ENCODE data around the gene TAF1.
A peak's percentile ranks its signal among the peaks of the same experiment; 100 is the strongest.
"Not testable (repeated sequence)": the region's sequence is repeated elsewhere in the genome, so short reads cannot be mapped to it uniquely, and the experiment has no call there.

Gene TAF1, protein sequence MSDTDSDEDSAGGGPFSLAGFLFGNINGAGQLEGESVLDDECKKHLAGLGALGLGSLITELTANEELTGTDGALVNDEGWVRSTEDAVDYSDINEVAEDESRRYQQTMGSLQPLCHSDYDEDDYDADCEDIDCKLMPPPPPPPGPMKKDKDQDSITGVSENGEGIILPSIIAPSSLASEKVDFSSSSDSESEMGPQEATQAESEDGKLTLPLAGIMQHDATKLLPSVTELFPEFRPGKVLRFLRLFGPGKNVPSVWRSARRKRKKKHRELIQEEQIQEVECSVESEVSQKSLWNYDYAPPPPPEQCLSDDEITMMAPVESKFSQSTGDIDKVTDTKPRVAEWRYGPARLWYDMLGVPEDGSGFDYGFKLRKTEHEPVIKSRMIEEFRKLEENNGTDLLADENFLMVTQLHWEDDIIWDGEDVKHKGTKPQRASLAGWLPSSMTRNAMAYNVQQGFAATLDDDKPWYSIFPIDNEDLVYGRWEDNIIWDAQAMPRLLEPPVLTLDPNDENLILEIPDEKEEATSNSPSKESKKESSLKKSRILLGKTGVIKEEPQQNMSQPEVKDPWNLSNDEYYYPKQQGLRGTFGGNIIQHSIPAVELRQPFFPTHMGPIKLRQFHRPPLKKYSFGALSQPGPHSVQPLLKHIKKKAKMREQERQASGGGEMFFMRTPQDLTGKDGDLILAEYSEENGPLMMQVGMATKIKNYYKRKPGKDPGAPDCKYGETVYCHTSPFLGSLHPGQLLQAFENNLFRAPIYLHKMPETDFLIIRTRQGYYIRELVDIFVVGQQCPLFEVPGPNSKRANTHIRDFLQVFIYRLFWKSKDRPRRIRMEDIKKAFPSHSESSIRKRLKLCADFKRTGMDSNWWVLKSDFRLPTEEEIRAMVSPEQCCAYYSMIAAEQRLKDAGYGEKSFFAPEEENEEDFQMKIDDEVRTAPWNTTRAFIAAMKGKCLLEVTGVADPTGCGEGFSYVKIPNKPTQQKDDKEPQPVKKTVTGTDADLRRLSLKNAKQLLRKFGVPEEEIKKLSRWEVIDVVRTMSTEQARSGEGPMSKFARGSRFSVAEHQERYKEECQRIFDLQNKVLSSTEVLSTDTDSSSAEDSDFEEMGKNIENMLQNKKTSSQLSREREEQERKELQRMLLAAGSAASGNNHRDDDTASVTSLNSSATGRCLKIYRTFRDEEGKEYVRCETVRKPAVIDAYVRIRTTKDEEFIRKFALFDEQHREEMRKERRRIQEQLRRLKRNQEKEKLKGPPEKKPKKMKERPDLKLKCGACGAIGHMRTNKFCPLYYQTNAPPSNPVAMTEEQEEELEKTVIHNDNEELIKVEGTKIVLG (N-terminal part only)

DNA sequence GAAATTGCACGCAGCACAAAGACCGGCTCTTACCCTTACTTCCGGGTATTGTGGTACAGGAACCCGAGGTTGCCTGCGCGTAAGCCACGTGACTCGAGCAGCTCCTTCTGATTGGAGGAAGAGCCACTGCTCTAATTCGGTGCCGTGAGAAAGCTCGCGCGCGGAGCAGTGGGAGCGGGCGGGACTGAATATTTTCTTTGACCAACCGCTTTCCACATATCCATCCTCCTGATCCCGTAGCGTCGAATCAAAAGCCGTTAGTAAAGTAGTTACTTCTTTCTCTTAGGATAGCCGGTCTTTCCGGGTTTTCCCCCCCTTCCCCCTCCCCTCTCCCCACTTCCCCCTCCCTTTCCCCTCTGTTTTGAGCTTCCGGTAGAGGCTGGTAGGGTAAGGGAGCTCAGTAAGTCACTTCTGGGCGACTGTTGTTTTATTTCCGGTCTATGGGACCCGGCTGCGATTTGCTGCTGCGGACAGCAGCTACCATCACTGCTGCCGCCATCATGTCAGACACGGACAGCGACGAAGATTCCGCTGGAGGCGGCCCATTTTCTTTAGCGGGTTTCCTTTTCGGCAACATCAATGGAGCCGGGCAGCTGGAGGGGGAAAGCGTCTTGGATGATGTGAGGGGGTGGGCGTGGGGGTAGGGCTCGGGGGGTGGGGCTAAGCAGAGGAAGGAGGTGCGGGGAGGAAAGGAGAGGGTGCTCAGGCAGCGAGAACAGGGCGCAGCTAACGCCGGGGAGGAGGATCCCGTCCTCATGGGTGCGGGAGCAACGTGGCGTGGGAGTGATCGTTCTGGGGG, at the start of gene TAF1:
TSS of gene TAF1 (plus strand) at position 483 of the 799 bp plus-strand sequence. CDS start at position 501, 18 bp downstream.
- peak; percentile 90 to 92 for DNase-seq

DNA sequence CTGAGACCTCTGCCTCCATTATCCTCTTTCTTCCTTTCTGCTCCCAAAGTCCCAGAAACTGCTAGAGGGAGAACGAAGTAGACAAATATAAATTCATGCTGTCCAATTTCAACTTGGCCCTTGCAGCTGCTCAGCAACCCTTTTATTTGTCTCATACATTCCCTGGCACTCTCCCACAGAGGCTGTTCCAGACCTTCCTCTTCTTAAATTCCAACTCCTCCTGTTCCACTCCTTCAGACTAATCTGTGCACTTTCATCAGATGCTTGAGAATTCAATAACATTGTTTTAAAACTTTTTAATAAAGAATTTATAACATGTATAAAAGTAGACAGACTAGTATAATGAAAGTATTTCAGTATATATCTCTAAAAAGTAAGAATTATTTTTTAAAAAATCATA, 49.2 kb upstream of the TAF1 start:
- not testable (repeated sequence) for DNase-seq

DNA sequence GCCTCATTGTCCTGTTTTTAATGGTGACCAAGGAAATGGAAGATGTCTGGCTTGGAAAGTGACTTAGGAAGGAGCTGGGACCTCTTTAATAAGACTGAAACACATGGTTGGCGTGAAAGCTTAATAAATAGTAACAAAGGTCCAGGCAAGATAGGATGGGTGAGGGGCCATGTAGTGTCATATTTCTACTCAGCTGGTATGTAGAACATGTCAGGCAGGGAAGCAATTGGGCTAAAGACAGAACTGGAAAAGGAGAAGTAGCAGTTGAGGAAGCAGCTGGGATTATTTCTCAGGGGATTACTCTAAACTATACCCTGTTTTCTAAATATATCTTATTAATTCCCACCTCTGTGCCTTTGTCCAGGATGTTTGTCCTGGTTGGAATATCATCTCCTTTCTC, 46.0 kb upstream of the TAF1 start:
- DNase-seq, result no peak

DNA sequence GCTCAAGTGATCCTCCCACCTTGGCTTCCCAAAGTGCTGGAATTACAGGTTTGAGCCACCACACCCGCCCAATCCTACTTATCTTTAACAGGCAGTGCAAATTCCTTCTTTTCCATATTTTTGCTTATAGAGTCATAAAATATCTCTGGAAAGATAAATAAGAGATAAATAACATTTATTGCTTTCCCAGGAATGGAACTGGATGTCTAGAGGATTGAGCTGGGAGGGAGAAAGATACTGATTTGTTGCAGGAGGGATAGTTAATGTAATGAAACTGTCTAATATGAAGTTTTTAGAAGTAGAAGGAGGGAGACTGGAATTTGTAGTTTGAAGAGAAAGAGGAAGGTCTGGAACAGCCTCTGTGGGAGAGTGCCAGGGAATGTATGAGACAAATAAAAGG, 44.4 kb upstream of the TAF1 start:
- no peak for DNase-seq

DNA sequence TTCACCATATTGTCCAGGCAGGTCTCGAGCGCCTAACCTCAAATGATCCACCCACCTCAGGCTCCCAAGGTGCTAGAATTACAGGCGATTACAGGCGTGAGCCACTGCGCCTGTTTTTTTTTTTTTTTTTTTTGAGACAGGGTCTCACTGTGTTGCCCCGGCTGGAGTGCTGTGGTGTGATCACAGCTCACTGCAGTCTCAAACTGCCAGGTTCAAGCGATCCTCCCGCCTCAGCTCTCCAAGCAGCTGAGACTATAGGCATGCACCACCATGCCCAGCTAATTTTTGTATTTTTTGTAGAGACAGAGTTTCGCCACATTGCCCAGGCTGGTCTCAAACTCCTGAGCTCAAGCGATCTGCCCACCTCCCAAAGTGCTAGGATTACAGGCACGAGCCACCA, 41.7 kb upstream of the TAF1 start:
- DNase-seq, result not testable (repeated sequence)

DNA sequence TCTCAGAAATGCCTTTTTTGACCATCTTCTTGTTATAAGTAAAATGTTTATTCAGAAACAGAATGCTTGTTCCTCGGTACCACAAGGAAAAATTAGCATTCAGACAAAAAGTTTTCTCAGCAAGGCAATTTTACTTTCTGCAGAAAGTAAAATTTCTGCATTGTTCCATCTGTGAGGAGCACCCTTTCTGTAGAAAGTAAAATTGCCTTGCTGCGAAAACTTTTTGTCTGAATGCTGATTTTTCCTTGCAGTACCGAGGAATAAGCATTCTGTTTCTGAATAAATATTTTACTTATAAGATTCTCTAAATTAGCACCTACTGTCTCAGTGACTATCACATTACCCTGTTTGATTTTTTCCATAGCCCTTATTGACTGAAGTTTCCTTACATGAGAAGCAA, 39.8 kb upstream of the TAF1 start:
- no peak for DNase-seq

DNA sequence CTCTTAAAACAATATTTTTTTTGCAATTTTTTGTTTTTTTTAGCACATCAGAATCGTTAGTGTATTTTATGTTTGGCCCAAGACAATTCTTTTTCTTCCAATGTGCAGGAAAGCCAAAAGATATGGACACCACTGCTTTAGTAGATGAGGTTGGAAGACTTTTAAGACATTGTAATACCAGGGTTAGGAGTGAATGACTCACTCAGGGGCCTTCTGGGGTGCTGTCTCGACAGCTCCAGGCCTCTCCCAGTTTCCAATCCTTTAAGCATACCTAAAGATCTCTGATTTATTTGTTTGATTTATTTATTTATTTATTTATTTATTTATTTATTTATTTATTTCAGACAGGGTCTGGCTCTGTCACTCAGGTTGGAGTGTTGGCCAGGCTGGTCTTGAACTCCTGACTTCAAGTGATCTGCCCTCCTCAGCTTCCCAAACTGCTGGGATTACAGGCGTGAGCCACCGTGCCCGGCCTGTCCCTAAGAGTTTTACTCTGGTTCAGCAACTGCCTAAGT, 16.9 kb upstream of the TAF1 start:
- DNase-seq, result not testable (repeated sequence)

DNA sequence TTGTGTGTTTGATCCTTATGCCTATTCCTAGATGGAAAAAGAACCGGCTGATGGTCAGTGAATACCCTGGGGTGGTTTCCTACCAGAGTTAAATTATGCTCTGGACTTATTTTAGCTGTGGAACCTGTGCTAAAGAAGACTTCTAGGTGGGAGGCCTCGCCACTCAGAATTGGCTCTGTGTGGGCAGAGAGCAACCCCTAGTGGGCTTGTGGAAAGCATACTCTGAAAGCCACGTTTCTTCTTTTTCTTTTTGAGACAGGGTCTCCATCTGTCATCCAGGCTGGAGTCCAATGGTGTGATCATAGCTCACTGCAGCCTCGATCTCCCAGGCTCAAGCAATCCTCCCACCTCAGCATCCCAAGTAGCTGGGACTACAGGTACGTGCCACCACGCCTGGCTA, 16.3 kb upstream of the TAF1 start:
- DNase-seq, result not testable (repeated sequence)

DNA sequence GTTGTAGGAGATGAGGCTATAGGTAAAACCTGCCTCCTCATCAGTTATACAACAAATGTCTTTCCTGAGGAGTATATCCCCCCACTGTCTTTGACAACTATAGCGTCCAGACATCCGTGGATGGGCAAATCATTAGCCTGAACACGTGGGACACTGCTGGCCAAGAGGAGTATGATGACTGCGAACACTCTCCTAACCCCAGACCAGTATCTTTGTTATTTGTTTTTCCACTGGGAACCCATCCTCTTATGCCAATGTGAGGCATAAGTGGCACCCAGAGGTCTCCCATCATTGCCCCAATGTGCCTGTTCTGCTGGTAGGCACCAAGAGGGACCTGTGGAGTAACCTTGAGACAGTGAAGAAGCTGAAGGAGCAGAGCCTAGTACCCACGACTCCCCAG, 13.7 kb upstream of the TAF1 start:
- not testable (repeated sequence) for DNase-seq

DNA sequence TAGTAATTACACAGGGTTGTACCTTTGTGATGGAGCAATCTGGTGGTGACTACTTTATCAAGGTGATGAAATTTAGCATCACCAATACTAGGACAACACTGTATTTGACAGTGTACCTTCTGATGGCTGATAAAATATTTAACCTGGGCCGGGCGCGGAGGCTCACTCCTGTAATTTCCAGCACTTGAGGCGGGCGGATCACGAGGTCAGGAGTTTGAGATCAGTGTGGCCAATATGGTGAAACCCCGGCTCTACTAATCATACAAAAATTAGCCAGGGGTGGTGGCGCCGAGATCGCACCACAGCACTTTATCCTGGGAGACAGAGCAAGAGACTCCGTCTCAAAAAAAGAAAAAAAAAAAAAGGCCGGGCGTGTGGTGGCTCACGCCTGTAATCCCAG, 1.9 kb upstream of the TAF1 start:
- no peak for DNase-seq

DNA sequence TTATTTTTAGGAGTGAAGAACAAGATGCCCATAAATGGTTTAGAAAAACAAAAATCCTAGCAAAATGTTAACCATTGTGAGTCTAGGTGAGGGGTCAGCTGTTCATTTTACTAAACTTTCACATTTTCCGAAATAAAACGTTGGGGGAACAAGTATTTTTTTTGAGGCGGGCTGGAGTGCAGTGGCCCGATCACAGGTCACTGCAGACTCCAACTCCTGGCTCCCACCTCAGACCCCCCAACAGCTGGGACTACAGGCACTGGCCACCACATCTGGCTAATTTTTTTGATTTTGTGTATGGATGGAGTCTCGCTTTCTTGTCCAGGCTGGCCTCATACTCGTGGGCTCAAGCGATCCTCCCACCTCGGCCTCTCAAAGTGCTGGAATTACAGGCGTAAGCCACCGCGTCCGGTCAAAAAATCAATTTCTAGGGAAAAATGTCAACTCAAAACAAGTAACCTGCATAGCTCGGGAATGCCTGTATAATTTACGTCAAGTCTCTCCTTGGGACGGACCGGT, 742 bp upstream of the TAF1 start:
- DNase-seq, result no peak

DNA sequence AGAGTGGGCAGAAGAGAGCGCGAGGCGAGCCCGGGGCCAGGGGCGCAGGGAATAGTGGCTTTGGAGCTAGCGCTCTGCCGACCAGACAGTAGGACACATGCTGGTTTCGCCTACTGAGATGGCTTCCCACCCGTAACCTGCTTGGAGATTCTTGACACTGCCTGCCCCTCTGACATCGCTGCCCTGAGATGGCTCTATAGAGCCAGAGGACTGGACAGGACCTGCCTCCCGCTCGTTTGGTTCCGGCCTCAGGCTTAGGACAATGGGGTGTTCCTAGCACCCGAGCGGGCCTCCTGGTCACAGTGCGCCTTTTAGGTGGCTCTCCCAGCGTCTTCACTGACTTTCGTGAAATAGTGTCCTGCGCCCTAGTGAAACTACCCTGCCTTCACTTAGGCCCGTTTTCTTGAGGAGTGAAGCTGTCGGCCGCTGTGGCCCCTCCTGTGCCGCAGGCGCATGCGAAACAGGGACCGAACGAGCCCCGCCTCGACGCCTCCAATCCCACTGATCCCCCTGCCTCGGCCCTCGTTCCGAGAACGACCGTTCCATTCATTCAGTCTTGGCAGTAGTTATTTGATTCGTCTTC, 608 bp downstream of the TAF1 start:
- no peak for DNase-seq

DNA sequence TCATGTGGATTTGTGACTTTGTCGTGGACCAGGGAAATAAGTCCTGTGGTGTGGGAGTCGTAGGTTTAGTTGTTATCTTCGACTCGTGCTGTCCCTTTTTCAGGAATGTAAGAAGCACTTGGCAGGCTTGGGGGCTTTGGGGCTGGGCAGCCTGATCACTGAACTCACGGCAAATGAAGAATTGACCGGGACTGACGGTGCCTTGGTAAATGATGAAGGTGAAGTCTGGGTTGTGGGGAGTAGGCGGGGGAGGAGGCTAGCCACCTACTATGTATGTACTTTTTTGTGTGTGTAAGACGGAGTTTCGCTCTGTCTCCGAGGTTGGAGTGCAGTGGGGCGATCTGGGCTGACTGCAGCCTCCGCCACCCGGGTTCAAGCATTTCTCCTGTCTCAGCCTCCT, 1.2 kb downstream of the TAF1 start:
- DNase-seq, result no peak

DNA sequence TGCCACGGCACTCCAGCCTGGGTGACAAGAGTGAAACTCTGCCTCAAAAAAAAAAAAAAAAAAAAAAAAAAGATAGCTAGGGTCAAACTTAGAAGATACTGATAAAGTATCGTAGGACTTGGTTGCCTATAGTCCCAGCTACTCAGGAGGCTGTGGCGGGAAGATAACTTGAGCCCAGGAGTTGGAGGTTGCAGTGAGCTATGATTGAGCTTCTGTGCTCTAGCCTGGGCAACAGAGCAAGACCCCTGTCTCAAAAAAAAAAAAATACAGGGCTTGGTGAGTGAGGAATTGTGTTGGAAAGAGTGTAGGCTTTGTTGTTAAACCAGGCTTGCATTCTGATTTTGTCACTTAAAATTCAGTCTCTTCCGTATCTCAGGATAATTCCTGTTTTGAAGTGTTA, 6.2 kb downstream of the TAF1 start:
- no peak for DNase-seq

DNA sequence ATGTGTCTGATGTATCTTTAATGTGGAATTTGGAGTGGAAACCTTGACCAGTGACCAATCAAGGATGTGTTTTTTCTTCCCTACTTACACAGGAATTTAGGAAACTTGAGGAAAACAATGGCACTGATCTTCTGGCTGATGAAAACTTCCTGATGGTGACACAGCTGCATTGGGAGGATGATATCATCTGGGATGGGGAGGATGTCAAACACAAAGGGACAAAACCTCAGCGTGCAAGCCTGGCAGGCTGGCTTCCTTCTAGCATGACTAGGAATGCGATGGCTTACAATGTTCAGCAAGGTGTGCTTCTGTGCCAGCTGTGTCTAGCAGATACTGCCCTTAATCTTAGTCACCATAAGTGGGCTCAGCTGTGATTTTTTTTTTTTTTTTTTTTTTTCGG, 12.6 kb downstream of the TAF1 start:
- no peak for DNase-seq

DNA sequence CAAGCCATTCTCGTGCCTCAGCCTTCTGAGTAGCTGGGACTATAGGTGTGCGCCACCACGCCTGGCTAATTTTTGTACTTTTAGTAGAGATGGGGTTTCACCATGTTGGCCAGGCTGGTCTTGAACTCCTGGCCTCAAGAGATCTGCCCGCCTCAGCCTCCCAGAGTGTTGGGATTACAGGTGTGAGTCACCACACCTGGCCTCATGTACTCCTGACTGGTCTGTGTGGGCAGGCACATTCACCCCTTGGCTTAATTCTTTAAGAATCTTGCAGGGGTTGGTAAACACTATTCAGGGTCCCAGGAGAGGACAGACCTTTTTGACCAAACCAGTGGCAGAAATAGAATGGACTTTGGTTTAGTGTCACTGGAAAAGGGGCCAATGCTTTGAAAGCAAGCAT, 25.6 kb downstream of the TAF1 start:
- not testable (repeated sequence) for DNase-seq

DNA sequence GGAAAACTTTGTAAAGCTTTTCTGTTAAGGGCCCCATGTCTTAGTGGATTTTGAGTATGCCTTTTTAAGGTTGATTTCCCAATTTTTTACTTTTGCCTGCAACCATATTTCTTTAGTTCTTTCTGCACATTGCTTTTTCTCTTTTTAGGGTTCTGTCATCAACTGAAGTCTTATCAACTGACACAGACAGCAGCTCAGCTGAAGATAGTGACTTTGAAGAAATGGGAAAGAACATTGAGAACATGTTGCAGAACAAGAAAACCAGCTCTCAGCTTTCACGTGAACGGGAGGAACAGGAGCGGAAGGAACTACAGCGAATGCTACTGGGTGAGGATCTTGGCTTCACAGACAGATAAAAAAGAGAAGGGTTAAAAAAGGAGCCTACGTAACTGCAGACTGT, 27.8 kb downstream of the TAF1 start:
- DNase-seq, result no peak

DNA sequence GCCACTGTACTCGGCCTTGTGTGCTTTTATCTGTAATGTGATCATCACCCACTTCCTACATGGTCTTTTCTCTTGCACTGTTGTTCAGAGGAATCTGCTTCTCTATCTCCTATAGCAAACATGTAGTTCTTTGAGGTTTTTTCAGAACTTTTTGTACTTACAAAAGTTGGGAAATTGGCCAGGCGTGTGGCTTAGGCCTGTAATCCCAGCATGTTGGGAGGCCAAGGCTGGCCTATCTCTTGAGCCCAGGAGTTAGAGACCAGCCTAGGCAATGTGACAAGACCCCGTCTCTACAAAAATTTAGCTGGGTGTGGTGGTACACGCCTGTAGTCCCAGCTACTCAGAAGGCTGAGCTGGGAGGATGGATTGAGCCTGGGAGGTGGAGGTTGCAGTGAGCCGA, 30.4 kb downstream of the TAF1 start:
- DNase-seq, result no peak

DNA sequence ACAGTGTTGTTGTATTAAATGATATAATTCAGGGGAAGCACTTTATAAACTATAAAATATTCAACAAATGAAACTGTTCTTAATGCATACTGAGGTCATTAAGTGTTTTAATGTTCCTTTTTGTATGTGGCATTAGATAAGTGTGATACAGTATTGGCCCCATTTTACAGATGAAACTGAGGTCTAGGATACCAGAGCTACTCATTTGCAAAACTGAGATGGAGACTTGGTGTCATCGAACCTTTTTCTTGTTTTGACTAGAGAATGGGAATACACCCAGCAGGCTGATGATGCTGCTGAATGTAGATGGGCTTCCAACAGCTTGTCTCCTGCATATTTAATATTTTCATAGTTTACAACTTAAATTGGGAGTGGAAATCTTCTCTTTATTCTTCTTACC, 34.6 kb downstream of the TAF1 start:
- DNase-seq, result no peak

DNA sequence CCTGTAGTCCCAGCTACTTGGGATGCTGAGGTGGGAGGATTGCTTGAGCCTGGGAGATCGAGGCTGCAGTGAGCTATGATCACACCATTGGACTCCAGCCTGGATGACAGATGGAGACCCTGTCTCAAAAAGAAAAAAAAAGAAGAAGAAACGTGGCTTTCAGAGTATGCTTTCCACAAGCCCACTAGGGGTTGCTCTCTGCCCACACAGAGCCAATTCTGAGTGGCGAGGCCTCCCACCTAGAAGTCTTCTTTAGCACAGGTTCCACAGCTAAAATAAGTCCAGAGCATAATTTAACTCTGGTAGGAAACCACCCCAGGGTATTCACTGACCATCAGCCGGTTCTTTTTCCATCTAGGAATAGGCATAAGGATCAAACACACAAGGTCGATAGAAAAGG, 50.1 kb downstream of the TAF1 start:
- DNase-seq, result not testable (repeated sequence)

DNA sequence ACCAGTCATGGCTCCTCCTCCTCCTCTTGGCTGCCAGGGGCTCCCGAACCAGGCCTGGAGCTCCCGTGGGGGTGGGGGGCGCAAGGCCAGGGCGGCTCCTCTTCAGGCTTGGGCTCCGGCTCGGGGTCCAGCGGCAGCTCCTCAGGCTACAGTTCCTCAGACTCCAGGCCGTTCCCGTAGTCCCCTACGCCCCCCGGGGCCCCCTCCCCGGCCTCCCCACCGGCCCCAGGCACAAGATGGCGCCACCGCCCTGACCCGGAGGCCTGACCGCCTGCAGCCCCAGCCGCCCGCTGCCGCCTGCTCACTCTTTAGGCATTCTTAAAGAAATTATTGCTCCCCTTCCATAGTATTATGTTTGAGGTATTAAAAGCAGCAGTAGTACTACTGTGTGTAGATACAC, 54.5 kb downstream of the TAF1 start:
- DNase-seq, result no peak
